ENCODE data around the gene SLC18A2.

Gene SLC18A2

GRCh38 chr10:117264782-117265181 is 23.9 kb downstream of the SLC18A2 start:
- H3K27ac ChIP-seq, result peak overlapping the region; percentile 57
- TF ChIP-seq ZFX (IDR thresholded peaks at IDR 0.05; ENCODE audit: borderline replicate concordance), result no peak
- TF ChIP-seq CTCF (IDR thresholded peaks at IDR 0.05), result no peak

GRCh38 chr10:117266400-117266799 is 25.5 kb downstream of the SLC18A2 start:
- no peak overlapping the region for H3K27ac ChIP-seq
- no peak for TF ChIP-seq ZFX (IDR thresholded peaks at IDR 0.05; ENCODE audit: borderline replicate concordance)
- no peak for TF ChIP-seq CTCF (IDR thresholded peaks at IDR 0.05)

- TF ChIP-seq ZFX (IDR thresholded peaks at IDR 0.05; ENCODE audit: borderline replicate concordance), result no peak
- TF ChIP-seq CTCF (IDR thresholded peaks at IDR 0.05), result no peak
- no peak overlapping the region for H3K27ac ChIP-seq
Measured at GRCh38 chr10:117266812-117267211, 25.9 kb downstream of the SLC18A2 start.

- no peak overlapping the region for H3K27ac ChIP-seq
- no peak for TF ChIP-seq ZFX (IDR thresholded peaks at IDR 0.05; ENCODE audit: borderline replicate concordance)
Measured at GRCh38 chr10:117268258-117268657, 27.3 kb downstream of the SLC18A2 start.

GRCh38 chr10:117268907-117269306 is 28.0 kb downstream of the SLC18A2 start:
- TF ChIP-seq CTCF (IDR thresholded peaks at IDR 0.05), result no peak
- H3K27ac ChIP-seq, result no peak overlapping the region

- no peak overlapping the region for H3K27ac ChIP-seq
- no peak for TF ChIP-seq CTCF (IDR thresholded peaks at IDR 0.05)
- TF ChIP-seq ZFX (IDR thresholded peaks at IDR 0.05; ENCODE audit: borderline replicate concordance), result no peak
Measured at GRCh38 chr10:117271427-117271826, 30.5 kb downstream of the SLC18A2 start.

GRCh38 chr10:117272195-117273076 is 31.5 kb downstream of the SLC18A2 start:
- no peak overlapping the region for H3K27ac ChIP-seq
- TF ChIP-seq CTCF (IDR thresholded peaks at IDR 0.05), result no peak
- no peak for TF ChIP-seq ZFX (IDR thresholded peaks at IDR 0.05; ENCODE audit: borderline replicate concordance)

Data from 22Rv1 (cell line).